ENCODE results near the gene C14orf93. TPM values are rescaled to one million over a fixed set of nuclear protein-coding genes. Genes with fewer than 3 reads are reported as not detected.

C14orf93 gene
- total RNA-seq, 4 donors from 2014 or later: 3.4 to 12.7 (median 8.8) TPM

GRCh38 chr14:22974530-22975313 lies 35.2 kb downstream of the C14orf93 start:
- H3K27me3 ChIP-seq: no peaks in the 10 kb centered on the region
- H3K36me3 ChIP-seq: peaks cover 0 to 50% (median 6%) of the 10 kb centered on the region in 3 donors
- peak overlapping the region in 3 of 4 donors; percentile 9 to 29 (median 29) for H3K27ac ChIP-seq
- H3K9me3 ChIP-seq: no peaks in the 10 kb centered on the region
- no peak overlapping the region for H3K4me3 ChIP-seq
- intact Hi-C loops (cut with DNase I): loop anchor here (5.0 kb wide), 1 partner anchor 42 kb away; no protein-coding TSS in a partner anchor
- DNase-seq: no peak
- WGBS, 2 donors: 54 to 90% methylated on average over 6 to 9 of the region's 9 CpGs
- peaks cover 23 to 62% (median 24%) of the 10 kb centered on the region in 3 donors for H3K4me1 ChIP-seq
- TF ChIP-seq CTCF (IDR thresholded peaks at IDR 0.05): no peak
- TF ChIP-seq POLR2A (IDR thresholded peaks at IDR 0.05): no peak

GRCh38 chr14:22973217-22974032 lies 36.5 kb downstream of the C14orf93 start:
- no peaks in the 10 kb centered on the region for H3K27me3 ChIP-seq
- peaks cover 20 to 49% (median 22%) of the 10 kb centered on the region in 3 donors for H3K4me1 ChIP-seq
- peak overlapping the region; percentile 9 to 21 (median 15) for H3K27ac ChIP-seq
- intact Hi-C loops (cut with DNase I): no loop called here
- no peak for DNase-seq
- H3K9me3 ChIP-seq: no peaks in the 10 kb centered on the region
- peak in 5 of 6 experiments; percentile 66 to 79 (median 69) for TF ChIP-seq CTCF (IDR thresholded peaks at IDR 0.05)
- TF ChIP-seq POLR2A (IDR thresholded peaks at IDR 0.05): no peak
- 68 to 93% methylated on average over 3 of the region's 6 CpGs for WGBS, 2 donors
- peaks cover 0 to 62% (median 6%) of the 10 kb centered on the region in 3 donors for H3K36me3 ChIP-seq
- H3K4me3 ChIP-seq: no peak overlapping the region

GRCh38 chr14:22972313-22972930 lies 37.5 kb downstream of the C14orf93 start:
- DNase-seq: no peak
- no peaks in the 10 kb centered on the region for H3K9me3 ChIP-seq
- intact Hi-C loops (cut with DNase I): no loop called here
- WGBS, 2 donors: 60 to 100% methylated on average over 1 of the region's 2 CpGs
- no peak for TF ChIP-seq POLR2A (IDR thresholded peaks at IDR 0.05)
- TF ChIP-seq CTCF (IDR thresholded peaks at IDR 0.05): no peak
- H3K27ac ChIP-seq: no peak overlapping the region
- no peaks in the 10 kb centered on the region for H3K27me3 ChIP-seq
- peaks cover 10 to 39% (median 12%) of the 10 kb centered on the region in 3 donors for H3K4me1 ChIP-seq
- H3K4me3 ChIP-seq: no peak overlapping the region
- peaks cover 0 to 67% (median 6%) of the 10 kb centered on the region in 3 donors for H3K36me3 ChIP-seq

- Histone ChIP-seq H3K27me3 (no peaks in the 10 kb centered on the region), H3K9me3 (no peaks in the 10 kb centered on the region), H3K36me3 (peaks cover 0 to 60% (median 6%) of the 10 kb centered on the region in 3 donors), H3K27ac (no peak overlapping the region), H3K4me3 (no peak overlapping the region), H3K4me1 (peaks cover 0 to 26% (median 0%) of the 10 kb centered on the region in 3 donors)
- intact Hi-C loops (cut with DNase I): no loop called here
- no peak for DNase-seq
- TF ChIP-seq POLR2A (IDR thresholded peaks at IDR 0.05): no peak
- TF ChIP-seq CTCF (IDR thresholded peaks at IDR 0.05): no peak
- WGBS, 2 donors: 85 to 87% methylated on average over 1 of the region's 1 CpG
Observed at GRCh38 chr14:22971152-22971551, 38.8 kb downstream of the C14orf93 start.

All from esophagus squamous epithelium (tissue), 5 donors.